Stimulated activated CD8-positive, alpha-beta memory T cell treated with anti-CD3 and anti-CD28 coated beads, Interleukin-12 subunit alpha, Interleukin-12 subunit beta, amount 100 ng/mL, for 1 hour (primary cell): ENCODE data around the gene PTPRG.

Experiments used
- DNase-seq: peaks from one replicate; pipeline ENCODE4 v3.0.0-alpha.2; 2020; ENCODE audit warnings: low read depth

The PTPRG gene

DNA sequence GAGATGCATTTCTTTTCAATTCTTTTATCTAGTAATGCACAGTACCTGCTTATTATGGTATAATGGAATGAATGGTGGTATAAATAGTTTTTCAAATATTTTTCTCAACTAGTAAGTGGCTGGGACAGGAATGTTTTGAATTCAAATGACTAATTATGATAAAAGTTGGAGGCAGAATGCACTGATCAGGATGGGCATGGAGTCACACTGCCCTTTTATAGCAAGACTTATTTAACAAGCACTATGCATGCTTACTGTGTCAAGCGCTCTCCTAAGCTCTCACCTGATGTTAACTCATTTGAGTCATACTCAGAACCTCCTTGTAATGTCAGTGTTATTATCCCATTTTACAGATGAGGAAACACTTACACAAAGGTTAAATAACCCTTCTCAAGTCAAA is 590.2 kb downstream of the PTPRG start:
- DNase-seq = no peak

DNA sequence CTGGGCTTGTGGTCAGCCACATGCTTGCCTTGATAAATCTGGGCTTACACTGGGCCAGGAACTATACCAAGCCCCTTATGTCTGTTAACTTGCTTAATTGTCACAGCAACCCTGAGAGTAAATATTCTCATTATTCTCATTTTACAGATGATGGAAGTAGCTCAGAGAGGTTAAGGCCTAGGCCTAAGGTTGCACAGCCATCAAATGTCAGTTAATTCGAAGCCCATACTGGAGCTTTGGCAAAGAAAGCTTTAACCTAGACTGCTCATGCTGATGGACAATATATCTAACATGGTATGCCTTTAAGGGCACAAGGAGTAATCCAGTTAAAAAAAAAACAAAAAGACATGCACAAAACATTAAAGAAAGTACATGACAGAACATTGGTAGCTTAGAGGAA is 591.9 kb downstream of the PTPRG start:
- no peak for DNase-seq

DNA sequence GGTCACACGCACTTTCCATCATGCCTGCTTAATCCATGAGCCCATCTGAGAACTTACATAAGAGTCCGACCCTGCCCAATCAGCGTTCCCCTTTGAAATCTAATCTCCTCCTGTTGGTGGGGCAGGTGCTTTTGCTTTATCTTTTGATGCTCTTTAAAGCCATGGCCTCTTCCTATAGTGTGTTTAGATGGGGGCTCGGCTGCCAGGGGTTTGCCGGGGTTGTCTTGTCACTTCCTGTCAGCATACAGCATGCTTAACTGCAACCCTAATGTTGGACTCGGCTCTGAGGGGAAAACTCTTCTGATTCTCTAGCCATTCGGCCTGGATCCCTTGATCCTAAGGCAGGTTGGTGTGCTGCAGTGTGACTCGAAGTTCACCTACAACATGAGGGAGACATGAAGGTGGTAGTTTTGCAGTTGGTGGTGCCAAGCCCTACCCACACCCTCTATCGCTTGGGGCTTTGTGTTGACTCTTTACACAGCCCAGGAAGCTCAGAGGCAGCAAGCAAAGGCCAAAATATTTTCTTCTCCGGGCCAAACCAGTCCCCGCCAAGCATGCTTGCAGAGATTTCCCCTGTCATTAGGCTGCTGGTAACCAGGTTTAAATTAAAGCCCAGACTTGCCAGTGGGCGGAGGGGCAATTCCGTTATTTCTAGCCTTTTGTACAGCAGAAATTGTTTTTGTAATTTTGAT is 593.2 kb downstream of the PTPRG start:
- no peak for DNase-seq

DNA sequence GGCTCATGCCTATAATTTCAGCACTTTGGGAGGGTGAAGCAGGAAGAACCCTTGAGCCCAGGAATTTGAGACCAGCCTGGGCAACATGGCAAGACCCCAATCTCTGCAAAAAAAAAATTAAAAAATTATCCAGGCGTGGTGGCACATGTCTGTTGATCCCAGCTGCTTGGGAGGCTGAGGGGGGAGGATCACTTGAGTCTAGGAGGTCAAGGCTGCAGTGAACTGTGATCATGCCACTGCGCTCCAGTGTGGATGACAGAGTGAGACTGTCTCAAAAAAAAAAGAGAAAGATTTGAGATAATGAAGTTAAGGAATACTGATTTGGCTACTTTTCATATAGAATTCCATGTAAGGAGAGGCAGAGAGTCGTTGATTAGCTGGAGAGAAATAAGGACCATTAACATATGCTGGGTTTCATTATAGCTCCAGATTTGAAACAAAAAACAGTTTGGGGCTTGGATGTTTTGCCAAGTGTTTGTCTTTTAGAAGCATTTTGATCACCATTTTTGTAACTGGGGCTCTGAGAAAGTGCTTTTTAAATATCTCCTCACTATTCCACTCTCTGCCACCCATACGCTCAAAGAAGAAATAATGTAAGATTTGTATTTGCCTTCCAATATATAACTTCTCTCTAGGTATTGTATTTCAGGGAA is 597.8 kb downstream of the PTPRG start:
- no peak for DNase-seq

DNA sequence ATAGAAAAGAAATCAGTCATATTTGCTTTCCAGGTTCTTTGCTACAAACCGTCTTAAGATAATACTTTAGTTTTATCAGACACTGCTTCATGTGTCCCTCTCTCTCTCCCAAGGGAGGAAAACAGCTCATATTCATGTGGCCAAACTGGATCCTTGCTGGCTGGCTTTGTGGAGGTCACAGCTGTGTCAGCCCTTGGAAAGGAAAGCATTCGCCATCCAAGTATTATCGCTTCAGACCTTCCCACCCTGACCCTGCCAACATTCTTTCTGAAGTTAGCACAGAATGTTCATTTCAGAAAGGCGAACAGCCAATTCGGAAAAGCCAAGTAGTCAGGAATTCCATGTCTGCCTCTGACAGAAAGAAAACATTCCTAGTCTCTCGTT is 598.3 kb downstream of the PTPRG start:
- no peak for DNase-seq

DNA sequence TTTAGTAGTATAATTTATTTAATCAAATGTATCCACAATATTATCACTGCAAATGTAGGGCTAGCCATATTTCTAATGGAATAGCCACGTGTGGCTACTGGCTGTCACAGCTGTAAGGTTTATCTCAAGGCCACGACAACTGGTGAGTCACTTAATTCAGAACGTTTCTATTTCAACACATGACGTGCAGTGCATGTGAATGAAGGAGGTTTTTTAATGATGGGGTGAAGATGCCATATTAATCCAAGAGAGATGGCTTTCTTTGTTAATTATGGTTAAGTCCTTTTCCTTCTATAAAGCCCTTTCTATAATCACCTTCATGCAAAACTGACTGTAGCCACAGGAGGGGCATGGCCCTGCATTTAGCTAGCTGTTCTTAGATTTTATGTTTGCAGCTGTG is 600.0 kb downstream of the PTPRG start:
- no peak for DNase-seq

DNA sequence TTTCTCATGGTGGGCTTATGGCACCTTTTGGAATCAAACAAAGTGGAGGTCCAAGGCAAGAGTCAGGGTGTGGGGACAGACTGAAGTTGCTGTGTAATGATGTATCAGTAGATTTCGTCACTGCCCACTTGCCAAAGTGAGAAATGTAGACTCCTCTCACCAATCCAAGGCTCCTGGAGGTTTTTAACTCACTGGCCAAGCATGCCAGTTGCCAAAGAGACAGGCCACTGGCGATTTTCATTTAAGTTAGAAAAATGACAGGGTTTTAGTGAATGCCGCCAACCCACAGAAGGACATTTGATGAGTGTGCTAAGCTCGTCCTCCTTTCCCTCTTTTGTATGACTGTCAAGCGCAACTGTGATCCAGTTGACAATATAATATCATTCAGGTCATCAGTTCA is 602.8 kb downstream of the PTPRG start:
- DNase-seq = no peak

DNA sequence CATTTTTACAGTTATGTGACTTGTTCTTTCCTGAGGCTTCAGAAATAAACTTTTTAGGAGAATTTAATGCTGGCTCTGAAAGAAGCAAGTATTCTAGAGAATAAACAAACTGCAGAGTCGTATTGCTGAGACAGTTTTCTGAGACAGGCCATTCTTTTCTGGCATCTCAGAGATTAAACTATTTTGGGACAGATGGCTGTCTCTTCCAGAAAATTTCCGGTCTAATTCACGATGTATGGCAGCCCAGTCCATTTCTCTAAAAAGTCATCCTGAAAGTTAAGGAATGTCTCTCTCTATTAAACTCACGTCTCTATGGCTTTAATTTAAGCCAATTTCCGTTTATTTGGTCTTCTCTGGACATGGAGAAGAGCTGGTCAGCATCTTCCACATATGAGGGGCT is 603.4 kb downstream of the PTPRG start:
- DNase-seq = no peak

DNA sequence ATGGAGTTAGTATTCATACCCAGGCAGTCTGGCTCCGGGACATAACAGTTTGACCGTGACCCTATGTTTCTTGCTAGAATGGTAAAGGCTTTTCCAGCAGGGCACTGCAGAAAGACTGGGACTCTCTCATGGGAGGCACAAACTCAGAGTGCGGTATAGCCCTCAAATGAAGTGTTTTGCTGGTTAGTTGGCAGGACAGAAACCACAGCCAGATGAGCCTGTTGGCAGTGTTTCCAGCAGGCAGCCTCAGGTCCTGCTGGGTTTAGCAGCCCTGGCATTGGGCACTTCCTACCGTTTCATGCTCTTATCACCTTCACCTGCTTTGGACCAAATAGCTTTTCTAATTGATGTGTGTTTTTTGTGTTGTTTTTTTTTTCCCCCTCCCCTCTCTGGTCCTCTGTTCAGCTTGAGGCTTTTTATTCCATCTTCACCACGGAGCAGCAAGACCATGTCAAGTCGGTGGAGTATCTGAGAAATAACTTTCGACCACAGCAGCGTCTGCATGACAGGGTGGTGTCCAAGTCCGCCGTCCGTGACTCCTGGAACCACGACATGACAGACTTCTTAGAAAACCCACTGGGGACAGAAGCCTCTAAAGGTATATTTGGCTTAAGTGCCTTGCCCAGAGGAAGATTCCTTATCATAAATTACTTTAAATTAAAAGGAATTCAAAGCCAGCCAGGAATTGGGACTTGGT is 606.3 kb downstream of the PTPRG start:
- no peak for DNase-seq

DNA sequence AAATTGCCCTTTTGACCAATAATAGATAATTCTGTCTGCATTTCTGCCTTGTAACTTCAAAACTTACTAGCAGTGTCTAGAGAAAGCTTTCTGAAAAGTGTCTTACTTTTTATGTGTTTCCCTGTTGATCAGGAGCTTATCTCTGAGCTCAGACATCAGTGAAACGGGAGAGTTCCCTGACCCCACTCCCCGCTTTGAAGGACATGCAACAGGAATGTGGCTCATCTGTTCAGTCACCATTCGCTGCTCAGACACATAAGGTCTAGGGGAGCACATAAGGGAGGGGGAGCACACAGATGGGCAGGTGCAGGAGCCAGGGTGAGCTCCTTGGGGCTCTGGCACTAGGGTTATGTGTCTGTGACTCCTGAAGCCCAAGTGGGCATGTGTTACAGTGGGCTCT is 607.0 kb downstream of the PTPRG start:
- no peak for DNase-seq

DNA sequence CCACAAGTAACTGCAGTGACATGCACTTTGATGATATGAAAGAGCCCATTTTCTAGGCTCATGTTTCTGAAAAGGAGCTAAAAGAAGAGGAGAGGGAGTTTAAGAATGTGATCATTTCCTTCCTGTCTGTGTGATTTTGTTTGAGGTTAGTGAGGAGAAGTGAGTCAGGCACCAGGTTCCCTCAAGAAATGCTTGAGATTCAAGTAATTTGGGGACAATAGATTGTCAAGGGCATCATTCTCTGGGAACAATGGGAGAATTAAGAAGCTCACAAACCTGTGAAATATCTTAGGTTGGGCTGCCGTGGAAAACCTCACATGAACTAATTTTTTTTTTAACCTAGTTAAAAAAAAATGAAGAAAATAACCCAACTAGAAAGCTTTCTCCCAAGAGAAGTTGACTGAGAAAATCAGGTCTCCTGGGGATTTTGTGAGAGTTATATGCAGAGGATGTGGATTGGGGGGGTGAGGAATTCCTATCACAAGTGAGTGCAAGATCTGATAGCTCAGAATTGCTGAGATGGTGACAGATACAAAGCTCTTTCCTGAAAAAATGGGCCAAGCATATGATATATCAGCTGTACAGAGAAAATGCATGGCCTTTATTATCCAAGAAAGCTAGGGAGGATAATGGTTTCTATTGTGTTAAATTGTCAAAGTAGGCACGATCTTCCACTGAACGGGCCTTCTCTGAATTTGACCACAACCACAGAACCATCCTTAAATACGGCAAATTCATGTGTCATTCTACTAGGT is 608.7 kb downstream of the PTPRG start:
- DNase-seq = no peak

DNA sequence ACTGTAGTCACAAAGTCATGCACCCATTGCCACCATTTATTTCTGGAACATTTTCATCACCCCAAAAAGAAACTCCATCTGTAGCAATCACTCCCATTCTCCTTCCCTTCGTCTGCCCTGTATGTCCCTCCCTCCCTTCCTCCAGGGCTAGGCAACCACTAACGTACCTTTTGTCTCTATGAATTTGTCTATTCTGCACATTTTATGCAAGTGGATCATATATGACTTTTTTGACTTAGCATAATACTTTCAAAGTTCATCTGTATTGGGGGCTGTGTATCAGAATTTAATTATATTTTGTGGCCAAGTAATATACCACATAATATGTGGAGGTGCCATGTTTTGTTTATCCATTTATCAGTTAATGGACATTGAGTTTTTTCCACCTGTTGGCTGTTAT is 610.4 kb downstream of the PTPRG start:
- no peak for DNase-seq

DNA sequence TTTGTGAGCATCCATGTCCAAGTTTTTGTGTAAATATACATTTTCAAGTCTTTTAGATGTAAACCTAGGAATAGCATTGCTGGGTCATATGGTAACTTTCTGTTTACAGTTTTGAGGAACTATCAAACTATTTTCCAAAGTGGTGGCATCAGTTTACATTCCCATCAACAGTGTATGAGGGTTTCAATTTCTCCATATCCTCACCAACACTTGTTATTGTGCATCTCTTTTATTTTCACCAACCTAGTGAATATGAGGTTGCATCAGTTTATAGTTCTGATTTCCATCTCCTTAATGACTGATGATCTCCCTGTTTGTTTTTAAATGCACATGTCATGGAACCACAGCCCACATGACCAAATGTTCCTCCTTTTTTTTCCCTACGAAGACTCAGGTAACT is 610.8 kb downstream of the PTPRG start:
- DNase-seq = no peak

DNA sequence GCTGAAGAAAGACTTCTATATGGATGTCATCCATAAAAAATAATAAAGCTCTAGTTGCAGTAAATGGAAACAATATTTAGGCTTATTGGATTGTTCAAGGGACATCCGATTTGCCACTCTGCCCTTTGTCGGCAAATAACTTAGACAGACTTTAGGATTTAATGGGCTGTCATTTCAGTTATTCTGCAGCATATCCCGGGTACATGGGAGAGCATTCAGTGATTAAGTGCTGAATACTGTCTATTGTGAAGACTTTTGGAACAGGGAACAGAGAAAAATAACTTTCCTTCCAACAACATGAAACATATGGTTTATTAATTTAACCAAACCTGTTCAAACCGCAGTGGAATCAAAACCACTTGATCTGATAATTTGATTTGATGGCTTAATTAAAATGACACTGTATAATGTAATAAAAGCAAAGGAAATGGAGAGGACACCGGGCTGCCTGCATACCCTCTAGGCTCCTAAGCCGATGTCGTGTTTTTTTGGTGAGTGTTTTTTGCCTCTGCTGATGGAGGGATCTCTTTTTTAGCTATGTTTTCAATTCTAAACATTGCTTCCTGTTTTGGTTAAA is 612.7 kb downstream of the PTPRG start:
- DNase-seq = no peak

DNA sequence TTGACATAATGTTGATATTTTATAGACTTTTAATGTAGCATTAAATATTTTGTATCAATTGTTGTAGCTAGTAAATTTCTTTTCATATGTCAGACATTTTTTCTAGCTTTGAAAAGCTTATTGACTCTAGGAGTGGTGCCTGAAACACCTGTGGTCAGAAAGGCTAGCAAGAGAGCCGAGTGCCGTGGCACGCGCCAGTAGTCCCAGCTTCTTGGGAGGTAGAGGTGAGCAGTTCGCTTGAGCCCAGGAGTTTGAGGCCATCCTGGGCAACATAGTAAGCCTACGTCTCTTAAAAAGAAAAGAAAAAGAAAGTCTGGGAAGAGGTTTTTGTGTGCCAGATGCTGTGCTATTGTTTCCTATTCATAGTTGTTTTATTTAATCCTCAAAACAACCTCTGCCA is 613.8 kb downstream of the PTPRG start:
- no peak for DNase-seq

DNA sequence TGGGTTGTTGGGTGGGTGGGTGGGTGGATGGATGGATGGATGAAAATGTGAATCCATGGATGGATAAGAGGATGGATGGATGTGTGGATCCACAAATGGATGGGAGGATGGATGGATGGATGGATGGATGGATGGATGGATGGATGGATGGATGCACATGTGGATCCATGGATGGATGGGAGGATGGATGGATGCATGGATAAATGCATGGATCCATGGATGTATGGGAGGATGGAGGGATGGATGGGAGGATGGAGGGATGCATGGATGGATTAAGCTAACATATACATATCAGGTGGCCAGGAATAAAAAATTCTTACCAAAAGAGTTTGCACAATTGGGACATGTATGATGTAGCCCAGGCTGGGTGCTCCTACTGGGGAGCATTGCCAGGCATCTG is 616.7 kb downstream of the PTPRG start:
- no peak for DNase-seq

DNA sequence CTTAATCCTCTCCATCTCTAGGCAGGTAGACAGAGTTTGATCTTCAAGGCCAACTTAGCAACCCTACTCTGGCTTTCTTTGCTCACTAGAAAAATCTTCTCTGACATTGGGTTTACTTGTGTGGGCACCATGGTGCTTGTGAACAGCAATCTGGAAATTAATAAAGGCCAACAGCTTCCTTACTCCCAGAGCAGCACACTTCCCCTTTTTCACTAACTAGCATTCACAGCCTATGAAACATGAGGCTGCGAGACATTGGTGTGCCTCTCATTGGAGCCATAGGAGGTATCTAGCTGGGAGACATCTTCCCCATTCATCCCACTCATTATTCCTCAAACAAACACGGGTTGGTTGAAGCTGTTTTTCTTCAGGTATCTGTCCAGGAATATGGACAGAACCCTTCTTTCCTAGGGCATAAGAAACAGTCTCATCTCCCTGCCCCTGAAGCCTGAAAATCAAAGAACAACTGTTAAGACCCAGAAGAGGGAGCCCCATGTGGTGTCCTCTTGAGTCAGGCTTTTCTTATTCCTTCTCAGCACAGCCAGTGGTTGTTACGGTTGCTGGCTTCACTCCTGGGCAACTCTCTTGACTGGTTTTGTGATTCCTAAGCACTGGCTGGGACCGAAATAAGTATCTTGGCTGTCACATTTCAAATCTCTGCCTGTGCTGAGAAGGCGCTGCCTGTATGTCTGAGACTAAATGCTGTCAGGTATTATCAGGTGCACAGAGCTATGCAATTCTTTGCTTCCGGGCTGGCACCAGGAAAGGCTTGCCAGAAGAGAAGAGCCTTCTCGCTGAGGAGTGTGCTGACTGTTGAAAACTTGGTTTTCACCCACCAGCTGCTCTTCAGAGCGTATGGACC is 617.6 kb downstream of the PTPRG start:
- DNase-seq = no peak

DNA sequence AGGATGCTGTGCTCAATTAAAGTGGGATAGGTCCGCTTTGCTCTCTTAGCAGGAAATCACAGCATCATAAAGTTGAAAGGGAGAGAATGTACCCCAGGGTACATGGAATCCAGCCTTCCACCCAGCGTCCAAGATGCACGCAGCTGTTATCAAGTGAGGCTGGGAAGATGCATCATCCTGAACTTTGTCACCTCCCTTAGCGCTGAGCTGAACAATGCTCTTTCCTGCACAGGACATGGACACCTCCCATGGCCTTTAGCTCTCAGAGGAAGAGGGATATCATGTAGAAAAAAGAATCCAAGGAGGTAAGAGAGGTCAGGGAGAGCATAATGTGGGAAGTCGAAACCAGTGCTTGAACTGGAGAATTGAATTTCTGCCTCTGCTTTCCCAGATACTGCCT is 619.1 kb downstream of the PTPRG start:
- DNase-seq = no peak

DNA sequence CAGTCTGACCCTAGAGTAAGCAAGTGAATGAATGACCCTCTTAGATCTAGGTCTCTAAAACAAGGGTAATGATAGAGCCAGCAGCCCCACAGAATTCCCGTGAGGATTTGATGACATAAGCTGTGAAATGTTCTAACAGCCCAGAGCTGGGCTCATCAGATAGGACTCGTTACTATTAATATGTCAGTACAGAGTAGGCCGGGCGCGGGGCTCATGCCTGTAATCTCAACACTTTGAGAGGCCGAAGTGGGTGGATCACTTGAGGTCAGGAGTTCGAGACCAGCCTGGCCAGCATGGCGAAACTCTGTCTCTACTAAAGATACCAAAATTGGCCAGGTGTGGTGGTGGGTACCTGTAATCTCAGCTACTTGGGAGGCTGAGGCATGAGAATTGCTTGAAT is 621.7 kb downstream of the PTPRG start:
- DNase-seq = no peak

DNA sequence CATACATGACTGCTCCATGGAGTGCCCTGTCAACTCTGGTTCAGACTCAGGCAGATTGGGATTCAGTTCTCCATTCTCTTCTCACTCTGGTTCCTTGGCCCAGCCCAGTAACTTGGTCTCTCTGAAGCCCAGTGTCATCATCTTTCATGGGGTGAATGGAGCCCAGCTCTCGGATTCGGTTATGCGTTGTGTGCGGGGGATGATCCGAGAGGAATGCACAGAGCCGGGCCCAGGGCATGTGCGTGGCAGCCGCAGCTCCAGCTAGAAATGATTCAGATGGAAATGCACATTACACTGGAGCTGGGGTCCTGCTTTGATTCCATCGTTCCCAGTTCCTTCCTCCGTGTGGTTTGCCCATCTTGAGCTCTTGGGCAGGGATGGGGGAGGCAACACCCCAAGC is 622.6 kb downstream of the PTPRG start:
- DNase-seq = no peak

DNA sequence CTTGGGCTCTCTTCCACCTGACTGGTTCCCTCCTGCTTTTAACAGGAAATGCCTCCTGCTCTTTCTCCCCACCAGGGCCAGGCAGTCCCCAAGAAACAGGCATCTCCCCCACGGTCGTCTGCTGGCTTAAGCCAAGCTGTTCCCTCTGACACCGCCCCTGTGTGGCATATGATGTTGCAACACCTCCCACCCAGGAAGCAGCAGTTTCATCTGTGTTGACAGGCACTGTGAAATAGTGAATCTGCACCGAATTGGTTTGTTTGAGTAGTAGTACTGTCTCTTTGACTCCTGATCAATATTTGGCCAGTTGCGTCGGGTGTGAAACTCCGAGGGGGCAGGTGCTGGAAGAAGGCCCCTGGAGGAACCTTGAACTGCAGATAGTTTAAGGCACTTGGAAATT is 623.2 kb downstream of the PTPRG start:
- no peak for DNase-seq

DNA sequence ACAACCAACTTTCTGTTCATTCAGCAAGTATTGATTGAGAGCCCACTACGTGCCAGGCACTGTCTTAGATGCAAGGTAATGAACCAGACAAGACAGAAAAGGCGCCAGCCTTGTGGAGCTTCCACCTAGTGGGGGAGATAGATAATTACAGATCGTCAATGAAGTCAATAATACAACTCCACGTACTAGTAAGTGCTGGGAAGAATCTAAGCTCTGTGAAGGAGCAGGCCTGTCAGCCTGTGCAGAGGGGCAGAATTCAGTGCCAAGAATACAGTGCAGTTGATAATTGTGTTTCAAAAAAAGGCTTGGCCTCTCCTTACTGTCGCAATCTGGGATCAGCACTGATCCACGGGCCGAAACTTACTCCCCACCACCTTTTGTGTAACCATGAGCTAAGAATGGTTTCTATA is 625.7 kb downstream of the PTPRG start:
- no peak for DNase-seq
